Adrenal gland (tissue), 12 donors: ENCODE results near the gene AZU1. TPM values are rescaled to one million over a fixed set of nuclear protein-coding genes. Genes with fewer than 3 reads are reported as not detected.

ENCODE experiments used
- DNase-seq, 7 donors: peaks; one replicate each; pipeline ENCODE4 v3.0.0-alpha.2; 2019 to 2020
- H3K27ac ChIP-seq, 5 donors: fragments of 200-600 bp; sonication (generic) in 4 of 5; 1 replicate in 3 of 5; 2 replicates in 2 of 5; pipeline versions ENCODE4 v1.5.1 to v1.8.0; 2016 to 2020; ENCODE audit warnings: mild to moderate bottlenecking in 1 of 5
- H3K27me3 ChIP-seq: fragments of 200-600 bp; 2 replicates; pipeline ENCODE4 v1.8.0; 2021
- H3K36me3 ChIP-seq, 2 donors: fragments of 200-600 bp; replicated peaks in 1 of 2; 1 replicate in 1 of 2; 2 replicates in 1 of 2; pipeline versions ENCODE4 v1.5.1 to v1.8.0; 2018 to 2022
- H3K4me1 ChIP-seq, 2 donors: fragments of 200-600 bp; replicated peaks in 1 of 2; 1 replicate in 1 of 2; 2 replicates in 1 of 2; pipeline versions ENCODE4 v1.5.1 to v1.8.0; 2018 to 2021
- H3K4me3 ChIP-seq, 4 donors: fragments of 200-600 bp; sonication (generic) in 3 of 4; one replicate each; pipeline ENCODE4 v1.5.1; 2016 to 2018
- H3K9me3 ChIP-seq, 3 donors: fragments of 200-600 bp; sonication (generic) in 1 of 3; replicated peaks in 1 of 3; 1 replicate in 2 of 3; 2 replicates in 1 of 3; pipeline versions ENCODE4 v1.5.1 to v1.8.0; 2016 to 2021
- POLR2A ChIP-seq, 2 donors: fragments of 450-650 bp; IDR thresholded peaks; one replicate each; pipeline ENCODE4 v1.6.1; 2017; ENCODE audit warnings: antibody characterized with exemption in 2 of 2, mild to moderate bottlenecking in 2 of 2, moderate library complexity in 1 of 2
- WGBS, 4 donors: extraction: QIAGEN DNeasy Blood & Tissue Kit in 2 of 4; methylation state at CpG; one replicate each; pipeline versions ENCODE4 v1.1.5 to v1.1.7; 2013 to 2017; 5-methylcytosine and 5-hydroxymethylcytosine counted together
- intact Hi-C, 2 donors: fragments of 100-400 bp; cut with DNase I; formaldehyde crosslinking; loops; one replicate each; pipeline versions ENCODE4 v1.14.1 to v1.15.0; 2022 to 2023
- polyA plus RNA-seq, 3 donors: library from polyadenylated mRNA; stranded (reverse); fragments of 200-250 nt in 2 of 3; fragments of 350-450 nt in 1 of 3; fragmentation: Illumina TruSeq in 1 of 3; extraction: RNeasy Lipid Tissue Mini Kit (QIAGEN cat#74804) in 1 of 3; gene quantifications; one replicate each; pipeline ENCODE4 v1.2.3, GENCODE V29; 2013 to 2014
- total RNA-seq, 9 donors: library from RNA; depleted of rRNA in 4 of 9; stranded (reverse); fragments of >200 nt in 4 of 9; fragments of 120-200 nt in 1 of 9; fragmentation: NEBNext Ultra II Directional in 1 of 9; extraction: Animal tissue kit (Norgen Biotek cat#: 25700) in 1 of 9; gene quantifications; one replicate each; pipeline versions ENCODE4 v1.1.0 to v1.2.4, GENCODE V29; 2013 to 2023
- TF ChIP-seq, protein P1 (sequence below), 6 experiments: fragments of 450-650 bp in 4 of 6; fragments of 200-600 bp in 2 of 6; sonication (generic) in 1 of 6; IDR thresholded peaks; 1 replicate in 5 of 6; 2 replicates in 1 of 6; pipeline versions ENCODE4 v1.5.1 to v1.8.0; 2016 to 2021; ENCODE audit warnings: antibody characterized with exemption in 6 of 6, mild to moderate bottlenecking in 2 of 6, moderate library complexity in 1 of 6
- donor health status: healthy with polysubstance abuse.
- donor health status: Bipolar disorder and iron deficiency.
- donor health status: DM: yes; HTN: yes; CAD: no.
- donor health status: DM: no; HTN: no; CAD: no.
- donor health status: DM: no; HTN: no; CAD: no.
- donor health status: DM: yes; HTN: yes; CAD: no.

Gene AZU1
- total and polyA plus RNA-seq, 12 donors = 0.11 to 1.1 (median 0.30) TPM; not detected in 5

DNA sequence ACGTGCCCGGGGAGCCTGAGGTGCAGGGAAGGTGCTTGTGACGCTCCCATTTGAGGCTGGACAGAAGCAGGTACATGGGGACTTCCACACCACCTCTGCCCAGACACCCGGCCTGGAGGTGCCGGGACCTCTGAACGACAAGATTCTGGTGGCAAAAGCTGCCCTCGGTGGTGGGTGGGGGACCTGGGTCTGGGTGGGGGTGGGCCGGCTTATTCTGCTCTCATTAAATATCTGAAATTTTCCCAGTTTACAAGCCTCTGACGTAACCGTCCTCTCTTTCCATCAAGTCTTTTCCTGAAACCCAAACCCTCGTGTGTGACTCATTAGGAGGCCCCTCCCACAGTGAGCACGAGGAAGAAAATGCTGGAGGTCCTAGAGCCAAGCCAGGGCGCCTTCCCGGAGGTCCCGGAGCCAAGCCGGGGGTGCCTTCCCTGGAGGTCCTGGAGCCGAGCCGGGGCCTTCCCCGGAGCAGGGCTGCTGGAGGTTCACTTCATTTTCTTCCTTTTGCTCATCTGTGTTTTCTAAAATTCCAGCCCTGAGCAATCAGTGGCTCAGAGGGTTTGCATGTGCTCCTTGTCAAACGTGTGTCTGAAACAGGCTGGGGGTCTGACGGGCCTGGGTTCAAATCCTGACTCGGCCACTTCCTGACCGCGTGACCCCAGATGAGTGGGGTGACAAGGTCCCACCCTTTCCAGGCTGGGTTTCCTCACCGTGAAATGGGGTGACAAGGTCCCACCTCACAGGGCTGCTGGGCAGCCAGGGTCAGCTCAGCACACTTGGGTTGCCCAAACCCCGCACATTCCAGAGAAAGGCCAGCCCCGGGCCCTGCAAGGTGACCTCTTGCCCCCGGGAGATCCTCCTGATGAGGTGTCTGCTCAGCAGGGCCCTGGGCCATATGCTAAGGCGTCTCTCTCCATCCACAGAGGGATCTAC is 41.9 kb downstream of the AZU1 start:
- DNase-seq = peak; percentile 61 to 88 (median 79)
- intact Hi-C loops = loop anchor here in 1 of 2 donors (5.0 kb wide), 1 partner anchor 113 kb away; the partner anchor contains the start of gene WDR18

DNA sequence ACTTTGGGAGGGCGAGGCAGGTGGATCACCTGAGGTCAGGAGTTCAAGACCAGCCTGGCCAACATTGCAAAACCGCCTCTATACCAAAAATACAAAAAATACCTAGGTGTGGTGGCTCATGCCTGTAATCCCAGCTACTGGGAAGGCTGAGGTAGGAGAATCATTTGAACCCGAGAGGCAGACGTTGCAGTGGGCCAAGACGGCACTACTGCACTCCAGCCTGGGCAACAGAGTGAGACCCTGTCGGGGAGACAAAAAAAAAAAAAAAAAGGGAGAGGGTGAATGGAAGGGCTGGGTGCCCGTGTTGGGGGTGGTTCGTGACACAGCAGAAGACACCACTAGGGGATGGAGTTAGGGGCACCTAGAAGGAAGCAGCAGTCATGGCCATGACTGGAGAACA is 42.7 kb downstream of the AZU1 start:
- no peaks in the 10 kb centered on the region for H3K9me3 ChIP-seq
- intact Hi-C loops = no loop called here
- H3K27me3 ChIP-seq = no peaks in the 10 kb centered on the region
- DNase-seq = no peak
- H3K4me3 ChIP-seq = no peak overlapping the region
- H3K4me1 ChIP-seq = peaks cover 12 to 18% of the 10 kb centered on the region in 2 donors
- peak overlapping the region in 2 of 5 donors; percentile 87 to 91 for H3K27ac ChIP-seq
- WGBS, 4 donors = 88 to 97% (median 92%) methylated on average over 8 of the region's 8 CpGs
- TF ChIP-seq POLR2A (IDR thresholded peaks at IDR 0.05) = no peak
- TF ChIP-seq, protein P1, sequence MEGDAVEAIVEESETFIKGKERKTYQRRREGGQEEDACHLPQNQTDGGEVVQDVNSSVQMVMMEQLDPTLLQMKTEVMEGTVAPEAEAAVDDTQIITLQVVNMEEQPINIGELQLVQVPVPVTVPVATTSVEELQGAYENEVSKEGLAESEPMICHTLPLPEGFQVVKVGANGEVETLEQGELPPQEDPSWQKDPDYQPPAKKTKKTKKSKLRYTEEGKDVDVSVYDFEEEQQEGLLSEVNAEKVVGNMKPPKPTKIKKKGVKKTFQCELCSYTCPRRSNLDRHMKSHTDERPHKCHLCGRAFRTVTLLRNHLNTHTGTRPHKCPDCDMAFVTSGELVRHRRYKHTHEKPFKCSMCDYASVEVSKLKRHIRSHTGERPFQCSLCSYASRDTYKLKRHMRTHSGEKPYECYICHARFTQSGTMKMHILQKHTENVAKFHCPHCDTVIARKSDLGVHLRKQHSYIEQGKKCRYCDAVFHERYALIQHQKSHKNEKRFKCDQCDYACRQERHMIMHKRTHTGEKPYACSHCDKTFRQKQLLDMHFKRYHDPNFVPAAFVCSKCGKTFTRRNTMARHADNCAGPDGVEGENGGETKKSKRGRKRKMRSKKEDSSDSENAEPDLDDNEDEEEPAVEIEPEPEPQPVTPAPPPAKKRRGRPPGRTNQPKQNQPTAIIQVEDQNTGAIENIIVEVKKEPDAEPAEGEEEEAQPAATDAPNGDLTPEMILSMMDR (IDR thresholded peaks at IDR 0.05) = no peak
- H3K36me3 ChIP-seq = peaks cover 0 to 36% of the 10 kb centered on the region in 2 donors

More for the DNA sequence above, 41.9 kb downstream of the AZU1 start:
- Histone ChIP-seq H3K36me3 (peaks cover 0 to 31% of the 10 kb centered on the region in 2 donors), H3K27ac (peak overlapping the region; percentile 46 to 91 (median 70)), H3K4me1 (peaks cover 12 to 18% of the 10 kb centered on the region in 2 donors), H3K27me3 (no peaks in the 10 kb centered on the region), H3K9me3 (no peaks in the 10 kb centered on the region), H3K4me3 (no peak overlapping the region)
- TF ChIP-seq, protein P1 (IDR thresholded peaks at IDR 0.05) = no peak
- no peak for TF ChIP-seq POLR2A (IDR thresholded peaks at IDR 0.05)
- 50 to 60% (median 56%) methylated on average over 15 to 29 of the region's 29 CpGs for WGBS, 4 donors

DNA sequence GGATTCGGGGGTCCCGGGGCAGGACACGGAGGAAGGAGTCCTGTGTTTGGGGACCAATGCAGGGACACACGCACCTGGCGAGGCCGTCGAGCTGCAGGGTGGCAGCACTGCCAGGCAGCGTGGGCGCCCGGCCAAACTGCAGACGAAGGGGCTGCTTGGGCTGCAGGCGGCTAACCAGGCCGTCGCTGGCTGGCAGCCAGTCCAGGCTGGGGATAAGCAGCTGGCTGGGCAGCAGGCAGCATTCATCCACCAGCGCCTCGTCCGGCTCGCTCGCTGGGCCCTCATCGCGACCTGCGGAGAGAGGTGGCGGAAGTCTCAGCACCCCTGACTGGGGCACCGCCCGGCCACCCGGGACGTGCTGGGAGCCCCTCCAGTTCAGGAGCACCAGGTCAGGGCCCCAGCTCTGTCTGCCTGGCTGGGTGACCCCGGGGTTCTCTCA is 43.3 kb downstream of the AZU1 start:
- H3K36me3 ChIP-seq = peaks cover 0 to 36% of the 10 kb centered on the region in 2 donors
- TF ChIP-seq POLR2A (IDR thresholded peaks at IDR 0.05) = no peak
- TF ChIP-seq, protein P1 (IDR thresholded peaks at IDR 0.05) = no peak
- whole genome bisulfite sequencing, 4 donors = 75 to 91% (median 86%) methylated on average over 11 to 28 of the region's 28 CpGs
- peaks cover 12 to 18% of the 10 kb centered on the region in 2 donors for H3K4me1 ChIP-seq
- no peaks in the 10 kb centered on the region for H3K27me3 ChIP-seq
- no peaks in the 10 kb centered on the region for H3K9me3 ChIP-seq
- intact Hi-C loops = no loop called here
- peak overlapping the region in 1 of 5 donors; percentile 40 for H3K27ac ChIP-seq
- H3K4me3 ChIP-seq = no peak overlapping the region
- DNase-seq = peak in 3 of 7 donors; percentile 55 to 75 (median 74)
